HG03439 (cell line): ENCODE measurements around the gene DCHS1.

Source experiments
- ATAC-seq: cut with Tn5 transposase; IDR thresholded peaks from one replicate; pipeline ENCODE4 v1.9.1; 2021; ENCODE audit warnings: mild to moderate bottlenecking, moderate library complexity; ENCODE audit not compliant: unreplicated experiment

Gene DCHS1

DNA sequence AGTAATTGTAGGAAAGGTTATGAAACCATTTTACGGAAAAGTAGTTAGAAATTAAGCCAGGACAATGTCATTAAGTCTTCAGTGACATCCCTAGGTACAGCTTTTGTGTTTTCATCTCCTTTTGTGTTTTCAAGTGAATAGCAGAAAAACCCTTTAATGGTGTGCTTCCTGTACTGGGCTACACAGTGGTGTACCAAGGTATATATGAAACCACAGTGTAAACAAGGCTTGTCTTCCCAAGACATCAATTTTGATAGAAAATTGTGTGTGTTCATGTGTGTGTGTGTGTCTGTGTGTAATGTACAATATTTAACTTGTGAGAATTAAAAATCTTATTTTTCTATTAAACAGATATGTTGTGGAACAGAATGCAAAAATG lies 18.6 kb upstream of the DCHS1 start:
- ATAC-seq = no peak

DNA sequence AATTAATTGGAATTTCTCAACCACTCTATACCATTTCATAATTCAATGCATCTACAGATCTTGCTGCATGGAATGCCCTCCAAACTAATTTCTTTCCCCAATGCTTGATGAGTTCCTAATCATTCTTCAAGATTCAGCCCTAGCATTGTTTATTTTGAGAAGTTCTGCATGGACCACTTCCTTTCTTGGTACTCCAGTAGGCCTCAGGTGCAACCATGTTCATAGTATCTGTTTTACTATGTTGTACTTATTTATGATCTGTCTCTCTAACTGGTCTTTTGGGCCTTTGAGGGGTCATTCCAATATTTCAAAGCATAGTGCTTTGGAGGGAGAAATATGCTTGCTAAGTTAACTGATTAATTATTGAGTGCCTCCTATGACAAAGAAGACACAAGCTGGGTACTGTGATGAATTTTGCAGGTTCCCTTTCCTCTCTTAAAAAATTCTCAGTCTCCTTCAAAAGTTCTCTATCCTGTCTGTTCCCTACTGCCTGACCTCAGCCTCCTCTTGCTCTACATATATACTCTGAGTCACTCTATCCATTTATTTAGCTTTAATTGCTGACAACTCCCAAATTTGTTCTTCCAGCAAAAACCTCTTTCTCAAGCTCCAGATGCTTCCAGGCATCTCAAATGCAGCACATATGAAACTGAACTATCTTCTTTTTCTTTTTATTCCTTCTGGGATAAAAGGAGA lies 18.1 kb upstream of the DCHS1 start:
- no peak for ATAC-seq

DNA sequence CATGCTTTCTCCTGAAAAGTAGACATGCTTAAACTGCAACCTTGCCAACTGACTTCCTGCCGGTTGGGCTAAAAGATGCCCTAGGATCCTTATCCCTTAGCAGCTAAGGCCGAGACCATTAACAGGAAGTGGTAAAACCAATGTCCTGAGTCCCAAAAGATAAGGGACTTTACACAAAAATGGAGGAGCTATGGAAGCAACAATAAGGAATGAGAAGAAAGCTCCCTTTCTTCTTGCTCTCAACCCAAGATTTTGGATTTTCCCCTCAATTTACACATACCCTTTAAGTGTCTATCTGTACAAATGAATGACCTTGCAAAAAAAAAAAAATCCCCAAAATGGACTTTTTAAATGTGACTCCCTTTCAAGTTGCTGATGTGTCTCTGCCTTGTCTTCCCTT lies 16.4 kb upstream of the DCHS1 start:
- no peak for ATAC-seq

DNA sequence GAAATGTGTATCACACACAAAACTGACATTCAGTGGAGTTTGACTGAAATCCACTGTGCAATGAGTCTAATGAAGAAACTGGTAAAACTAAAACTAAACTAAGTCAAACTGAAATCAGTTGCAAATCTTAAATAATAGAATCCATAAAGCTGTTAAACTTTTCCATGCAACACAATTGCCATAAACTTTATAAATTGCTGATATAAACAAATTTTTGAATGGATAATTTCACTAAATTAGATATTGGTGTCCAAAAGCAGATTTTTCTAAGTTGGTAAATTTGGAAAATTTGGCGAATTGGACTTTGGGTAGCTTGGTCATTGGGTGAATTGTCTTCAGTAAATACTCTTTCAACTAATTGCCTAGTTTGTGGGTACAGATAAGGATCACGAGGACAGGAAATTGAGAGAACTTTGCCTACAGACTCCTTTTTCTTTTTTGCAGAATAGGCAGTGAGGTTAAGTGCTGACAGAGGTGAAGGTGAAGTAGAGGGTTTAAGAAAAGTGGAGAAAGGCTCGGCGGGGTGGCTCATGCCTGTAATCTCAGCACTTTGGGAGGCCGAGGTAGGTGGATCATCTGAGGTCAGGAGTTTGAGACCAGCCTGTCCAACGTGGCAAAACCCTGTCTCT lies 14.7 kb upstream of the DCHS1 start:
- ATAC-seq = no peak

DNA sequence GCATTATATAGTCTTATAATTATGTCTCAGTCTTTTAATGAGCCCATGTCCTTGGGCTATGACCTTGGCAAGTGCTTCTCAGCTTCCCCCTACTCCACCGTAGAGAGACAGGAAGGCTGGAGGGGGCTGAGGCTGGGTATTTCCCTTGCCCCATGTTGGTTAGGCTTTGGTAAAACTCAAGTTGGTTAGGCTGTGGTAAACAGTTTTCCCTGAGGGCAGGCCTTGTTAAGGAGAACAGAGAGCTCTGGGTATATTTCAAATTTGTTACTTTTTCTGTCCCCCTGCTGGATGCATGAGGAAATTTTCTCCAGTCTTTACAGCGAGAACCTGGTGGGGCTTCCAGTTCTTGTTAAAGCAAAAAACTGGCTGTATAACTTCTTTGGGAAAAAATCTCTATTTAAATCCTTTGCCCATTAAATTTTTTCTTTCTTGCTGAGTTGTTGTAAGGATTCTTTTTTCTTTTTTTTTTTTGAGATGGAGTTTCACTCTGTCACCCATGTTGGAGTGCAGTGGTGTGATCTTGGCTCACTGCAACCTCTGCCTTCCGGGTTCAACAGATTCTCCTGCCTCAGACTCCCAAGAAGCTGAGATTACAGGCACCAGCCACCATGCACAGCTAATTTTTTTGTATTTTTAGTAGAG lies 12.2 kb upstream of the DCHS1 start:
- ATAC-seq = no peak

DNA sequence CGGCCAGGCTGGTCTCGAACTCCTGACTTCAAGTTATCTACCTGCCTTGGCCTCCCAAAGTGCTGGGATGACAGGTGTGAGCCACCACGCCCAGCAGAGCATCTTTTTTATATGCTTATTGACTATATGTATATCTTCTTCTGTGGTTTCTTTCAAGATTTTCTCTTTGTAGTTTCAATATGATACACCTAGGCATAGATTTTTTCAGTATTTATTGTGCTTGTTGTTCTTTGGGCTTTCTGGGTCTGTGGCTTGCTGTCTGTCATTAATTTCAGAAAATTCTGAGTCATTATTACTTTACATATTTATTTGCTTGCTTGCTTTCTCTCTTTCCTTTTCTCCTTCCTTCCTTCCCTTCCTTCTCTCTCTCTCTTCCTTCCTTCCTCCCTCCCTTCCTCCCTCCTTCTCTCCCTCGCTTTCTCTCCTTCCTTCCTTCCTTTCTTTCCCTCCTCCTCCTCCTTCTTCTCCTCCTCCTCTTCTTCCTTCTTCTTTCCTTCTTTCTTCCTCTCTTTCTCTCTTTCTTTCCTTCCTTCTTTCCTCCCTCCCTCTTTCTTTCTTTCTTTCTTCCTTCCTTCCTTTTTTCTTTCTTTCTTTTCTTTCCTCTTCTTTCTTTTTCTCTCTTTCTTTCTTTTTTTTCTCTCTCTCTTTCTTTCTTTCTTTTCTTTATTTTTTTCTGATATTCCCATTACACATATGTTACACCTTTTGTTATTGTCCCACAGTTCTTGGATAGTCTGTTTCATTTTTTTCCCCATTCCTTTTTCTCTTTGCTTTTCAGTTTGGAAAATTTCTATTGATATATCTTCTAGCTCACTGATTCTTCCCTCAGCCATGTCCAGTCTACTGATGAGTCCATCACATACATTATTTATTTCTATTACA lies 10.9 kb upstream of the DCHS1 start:
- no peak for ATAC-seq

DNA sequence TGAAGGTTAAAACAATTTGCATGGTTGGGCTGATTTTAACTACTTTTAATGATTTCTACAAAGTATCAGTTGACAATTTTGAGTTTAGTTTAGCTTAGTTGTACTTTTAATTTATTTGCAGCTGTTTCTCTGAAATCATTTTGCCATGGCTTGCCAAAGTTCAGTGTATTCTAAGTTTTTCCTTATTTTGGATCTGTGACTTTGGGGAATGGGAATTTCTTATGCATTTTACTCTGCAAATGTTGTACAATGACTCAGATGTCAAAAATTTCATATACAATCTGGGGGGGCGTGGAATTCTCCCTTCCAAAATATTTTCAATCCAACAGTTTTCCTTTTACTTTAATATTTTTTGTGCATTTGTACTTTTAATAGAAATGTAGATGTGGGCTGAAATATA lies 8.9 kb upstream of the DCHS1 start:
- no peak for ATAC-seq

DNA sequence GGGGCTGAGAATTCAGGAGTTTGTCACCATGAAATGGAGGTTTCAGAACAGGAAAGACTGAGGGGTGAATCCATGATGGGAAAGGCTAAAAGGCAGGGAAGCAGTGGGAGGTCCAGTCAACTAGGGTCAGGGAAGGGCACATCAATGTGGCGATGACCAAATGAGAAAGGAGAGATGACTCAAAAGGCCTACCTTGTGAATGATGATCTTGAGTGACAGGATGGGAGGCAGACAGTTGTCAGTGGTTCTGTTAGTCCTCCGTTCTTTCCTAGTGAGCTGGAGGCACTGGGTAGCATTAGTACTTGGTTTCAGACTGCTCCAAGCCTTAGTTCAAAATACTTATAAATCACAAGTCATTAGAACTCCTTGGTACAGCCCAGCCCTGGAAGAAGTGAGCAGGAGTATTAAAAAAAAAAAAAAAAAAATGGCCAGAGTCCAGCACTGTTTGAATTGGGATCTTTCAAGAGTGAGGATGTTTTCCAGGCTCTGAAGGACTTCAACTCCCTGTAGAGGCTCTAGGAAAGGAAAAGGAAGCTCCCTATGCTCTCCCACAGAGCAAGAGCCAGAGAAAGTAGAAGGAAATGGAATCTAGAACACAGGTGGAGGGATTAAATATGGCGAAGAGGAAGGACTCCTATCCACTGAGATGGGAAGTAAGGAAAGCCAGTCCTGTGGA lies 8.3 kb upstream of the DCHS1 start:
- no peak for ATAC-seq

DNA sequence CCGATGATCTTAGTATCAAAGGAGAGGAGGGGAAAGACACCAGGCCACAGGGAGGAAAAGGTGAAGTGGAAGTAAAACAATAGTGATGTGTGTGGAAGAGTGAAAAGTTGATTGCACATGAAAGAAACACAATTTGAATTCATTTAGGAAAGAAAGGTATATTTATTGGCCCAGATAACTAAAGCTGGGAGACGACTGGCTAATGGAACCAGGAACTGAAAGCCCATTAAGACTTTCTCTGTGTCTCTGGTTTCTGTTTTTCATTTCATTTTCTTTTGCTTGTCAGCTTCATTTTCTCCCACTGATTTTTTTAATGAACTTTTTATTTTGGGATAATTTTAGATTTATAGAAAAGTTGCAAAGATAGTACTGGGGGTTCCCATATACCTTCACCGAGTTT lies 5.1 kb upstream of the DCHS1 start:
- ATAC-seq = no peak

DNA sequence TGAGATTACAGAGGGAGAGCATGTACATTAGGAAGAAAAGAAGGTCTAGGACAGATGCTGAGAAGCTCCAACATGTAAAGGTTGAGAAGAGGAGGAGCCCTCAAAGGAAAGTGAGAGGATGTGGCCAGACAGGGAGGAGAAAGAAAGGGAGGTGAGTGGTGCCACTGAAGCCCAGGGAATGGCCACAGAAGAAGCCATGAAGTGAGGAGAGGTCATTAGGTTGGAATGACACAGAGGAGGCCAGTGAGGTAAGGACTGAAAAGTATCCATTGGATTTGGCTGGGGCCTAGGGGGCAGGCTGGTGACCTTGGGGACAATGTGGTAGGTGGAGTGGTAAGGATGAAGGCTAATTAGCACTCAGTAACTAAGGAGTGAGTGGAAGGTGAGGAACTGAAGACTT lies 3.0 kb upstream of the DCHS1 start:
- no peak for ATAC-seq

DNA sequence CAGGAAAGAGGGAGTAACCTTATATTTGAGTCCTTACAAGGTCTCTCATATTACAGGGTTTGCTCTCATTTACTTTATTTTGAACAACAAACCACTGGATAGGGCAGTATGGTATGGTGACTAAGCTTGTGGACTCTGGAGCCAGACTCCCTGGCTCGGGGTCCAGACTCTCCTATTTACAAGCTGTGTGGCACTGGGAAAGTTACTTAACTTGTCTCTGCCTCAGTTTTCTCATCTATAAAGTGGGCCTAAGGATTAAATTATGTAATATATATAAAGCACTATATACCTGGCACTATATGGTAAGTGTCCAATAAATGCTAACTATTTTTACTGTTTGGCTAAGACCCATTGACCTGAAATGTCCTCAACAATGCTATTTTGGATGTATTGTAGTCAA lies 1.7 kb upstream of the DCHS1 start:
- no peak for ATAC-seq

DNA sequence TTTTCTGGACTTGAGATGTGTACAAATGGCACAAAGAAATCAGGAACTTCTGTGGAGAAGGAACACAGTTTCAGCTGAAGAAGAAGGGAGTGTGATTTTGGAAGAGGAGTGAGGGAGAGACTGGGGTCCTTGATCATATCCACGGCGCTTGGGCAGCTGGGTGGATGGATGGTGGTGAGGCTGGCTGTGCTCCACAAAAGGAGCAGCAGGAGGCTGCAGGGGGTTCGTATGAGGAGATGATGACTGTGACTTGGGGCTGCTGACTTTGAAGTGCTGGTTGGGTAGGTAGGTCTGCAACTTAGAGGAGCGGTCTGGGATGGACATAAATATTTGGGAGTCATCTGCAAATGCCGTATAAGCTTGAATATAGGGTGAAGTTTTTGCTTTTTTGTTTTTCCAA lies 1.3 kb upstream of the DCHS1 start:
- ATAC-seq = no peak

DNA sequence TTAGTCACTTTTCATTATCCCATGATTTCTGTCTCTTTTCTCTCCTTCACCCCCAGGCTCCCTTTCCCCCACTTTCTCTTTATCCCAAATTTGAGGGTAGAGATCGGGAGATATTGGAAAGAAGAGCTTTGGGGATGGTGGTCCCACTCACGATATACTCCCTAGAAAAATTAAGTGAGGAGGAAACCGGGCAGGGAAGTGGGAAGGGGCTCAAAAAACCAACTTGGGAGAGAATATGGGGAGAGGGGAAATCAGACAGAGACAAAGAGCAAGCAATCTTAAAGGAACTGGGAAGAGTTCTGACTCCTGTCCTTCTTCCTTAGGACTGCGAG lies 941 bp upstream of the DCHS1 start:
- ATAC-seq = no peak

DNA sequence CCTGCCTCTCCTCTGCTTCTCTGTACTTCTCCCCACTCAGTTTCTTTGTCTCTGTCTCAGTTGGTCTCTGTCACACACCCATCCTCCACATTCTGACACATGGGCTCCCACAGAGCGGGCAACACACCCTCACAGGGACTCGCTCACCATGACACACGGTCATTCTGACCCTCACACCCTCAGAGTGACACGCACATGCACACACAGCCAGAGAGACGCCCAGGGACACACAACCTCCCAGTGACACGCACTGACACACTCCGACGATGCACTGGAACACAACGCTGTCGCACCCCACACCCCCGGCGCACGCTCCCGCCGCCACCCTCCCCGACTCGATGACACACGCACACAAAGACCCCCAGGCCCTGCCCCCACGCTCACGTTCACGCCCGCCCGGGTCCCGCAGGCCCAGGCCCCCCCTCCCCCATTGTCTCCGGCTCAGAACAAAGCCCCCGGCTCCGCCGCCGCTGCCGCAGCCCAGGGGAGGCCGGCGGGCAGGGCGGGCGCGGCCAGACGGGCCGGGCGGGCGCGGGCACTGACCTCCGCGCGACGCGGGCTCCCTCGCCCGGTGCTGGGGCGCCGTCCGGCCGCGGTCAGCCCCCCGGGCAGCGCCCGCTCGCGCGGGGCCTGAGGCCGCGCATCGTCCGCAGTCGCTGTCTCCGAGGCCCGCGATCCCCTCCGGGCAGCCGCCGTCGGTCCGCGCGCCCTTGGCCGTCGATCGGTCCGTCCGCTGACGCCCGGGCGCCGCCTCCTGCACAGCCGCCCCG lies 404 bp downstream of the DCHS1 start:
- no peak for ATAC-seq

DNA sequence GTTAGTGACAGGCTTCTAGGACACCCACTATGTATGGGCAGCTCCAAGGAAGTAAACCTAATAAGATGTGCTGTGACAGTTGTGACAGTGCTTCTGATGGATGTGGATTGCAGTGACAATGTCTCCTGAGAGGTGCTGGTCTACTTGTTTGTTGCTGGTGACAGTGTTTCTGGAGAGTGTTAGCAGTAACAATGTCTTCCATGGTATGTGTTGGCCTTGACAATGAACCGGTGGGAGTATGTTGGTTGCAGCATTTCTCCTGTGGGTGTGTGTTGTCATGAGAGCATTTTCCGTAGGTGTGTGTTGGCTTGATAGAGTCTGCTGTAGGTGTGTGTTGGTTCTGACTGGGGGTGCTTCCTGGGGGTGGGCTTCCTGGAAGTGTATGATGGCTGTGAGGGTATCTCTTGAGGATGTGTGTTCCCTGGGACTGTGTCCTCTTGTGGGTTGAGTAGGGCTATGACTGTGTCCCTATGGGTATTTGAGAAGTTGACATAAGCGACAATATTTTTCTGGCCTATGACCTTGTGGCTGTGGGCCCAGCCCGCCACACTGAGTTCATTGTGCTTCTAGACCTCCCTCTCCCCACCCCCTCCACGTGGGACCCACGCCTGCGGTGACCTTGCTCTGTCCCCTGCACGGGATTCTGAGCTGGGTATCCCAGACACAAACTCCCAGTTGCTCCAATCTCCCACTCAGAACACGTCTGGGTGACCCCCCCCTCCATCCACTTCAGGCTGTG lies 1.2 kb downstream of the DCHS1 start:
- ATAC-seq = no peak

DNA sequence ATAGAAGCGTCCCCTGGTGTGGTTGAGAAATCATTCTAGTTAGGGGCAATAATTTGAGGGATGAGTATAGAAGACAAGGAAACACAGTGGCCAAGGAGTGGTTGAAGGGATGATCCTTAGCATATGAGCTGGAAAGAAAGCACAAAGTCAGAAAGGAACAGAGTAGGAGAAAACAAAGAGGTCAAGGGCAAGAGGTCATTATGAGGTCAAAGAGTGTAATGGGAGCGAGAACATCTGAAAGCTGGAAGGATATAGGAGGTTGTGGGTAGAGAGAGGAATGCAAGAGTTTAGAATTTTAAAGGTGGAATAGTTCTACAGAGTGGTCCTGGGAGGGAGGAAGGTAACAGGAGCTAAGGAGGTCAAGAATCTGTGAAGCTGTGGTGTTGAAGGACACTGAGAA lies 2.0 kb downstream of the DCHS1 start:
- ATAC-seq = no peak

DNA sequence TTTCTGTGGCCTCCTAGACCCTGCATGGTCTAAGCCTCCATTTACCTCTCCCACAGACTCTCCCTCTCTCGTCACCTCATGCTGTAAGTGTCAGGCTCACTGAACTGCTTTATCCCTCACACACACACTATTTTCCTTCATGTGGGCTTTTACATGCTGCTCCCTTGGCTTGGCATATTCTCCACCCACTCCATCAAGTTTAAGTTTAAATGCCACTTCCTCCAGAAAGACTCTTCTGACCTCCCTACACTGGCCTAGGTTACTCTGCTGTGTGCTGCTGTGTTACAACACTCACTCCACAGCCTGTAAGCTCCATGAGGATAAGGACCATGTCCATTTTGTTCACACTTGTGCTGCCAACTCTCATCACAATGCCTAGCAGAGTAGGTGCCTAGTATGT lies 2.5 kb downstream of the DCHS1 start:
- ATAC-seq = no peak

DNA sequence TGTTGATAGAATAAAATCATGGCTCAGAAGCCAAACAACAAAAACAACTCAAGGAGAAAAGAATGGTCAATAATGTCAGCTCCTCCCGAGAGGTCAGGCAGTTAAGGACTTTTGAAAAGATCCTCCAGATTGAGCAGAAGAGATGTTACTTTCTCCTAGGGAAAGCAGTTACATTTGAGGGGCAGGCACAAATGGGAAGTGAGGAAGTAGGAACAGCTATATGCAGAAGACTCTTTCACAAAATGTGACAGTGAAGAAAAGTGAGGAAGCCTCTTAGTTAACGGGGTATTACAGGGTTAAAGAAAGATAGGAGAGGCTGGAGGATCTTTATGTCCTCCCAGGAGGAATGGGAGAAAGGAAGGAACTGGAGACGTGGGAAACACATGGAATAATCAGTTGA lies 3.4 kb downstream of the DCHS1 start:
- ATAC-seq = no peak

DNA sequence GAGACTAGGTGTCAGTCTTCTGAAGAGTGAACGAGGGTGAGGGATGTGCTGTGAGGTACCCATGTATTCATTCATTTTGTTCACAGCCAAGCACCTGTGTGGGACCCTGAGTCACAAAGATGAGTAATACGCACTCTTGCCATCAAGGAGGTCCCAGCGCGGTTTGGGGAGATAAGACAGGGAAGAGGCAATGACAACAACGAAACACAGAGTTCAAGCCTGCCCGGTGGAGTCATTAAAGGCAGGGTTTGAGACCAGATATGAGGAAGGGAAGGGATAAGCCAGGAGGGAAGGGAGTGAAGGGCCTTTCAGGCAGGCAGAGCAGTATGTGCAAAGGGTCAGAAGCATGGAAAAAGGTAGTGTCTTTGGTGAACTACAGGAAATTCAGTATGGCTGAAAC lies 4.6 kb downstream of the DCHS1 start:
- no peak for ATAC-seq

DNA sequence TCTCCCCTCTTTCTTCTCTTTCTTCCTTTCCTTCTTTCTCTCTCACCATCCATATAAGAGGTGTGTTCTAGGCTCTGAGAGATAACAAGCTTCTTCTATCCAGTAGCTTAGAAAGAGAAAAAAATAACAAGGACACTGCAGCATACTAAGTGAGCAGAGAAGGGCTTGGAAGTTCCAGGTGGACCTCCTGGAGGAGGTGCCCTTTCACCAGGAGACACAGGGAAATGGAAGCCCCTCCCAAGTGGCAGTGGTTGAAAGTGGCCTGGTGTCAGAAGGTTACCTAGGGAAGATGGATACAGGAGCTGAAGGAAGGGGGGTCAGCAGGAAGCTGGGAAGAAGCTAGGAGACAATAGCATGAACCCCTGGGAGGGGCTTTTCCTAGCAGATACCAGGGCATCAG lies 5.5 kb downstream of the DCHS1 start:
- ATAC-seq = no peak
